Common myeloid progenitor, CD34-positive (primary cell): Measurements from ENCODE around the gene FASN.

ENCODE experiments used
- CTCF ChIA-PET: fragments of 350-600 bp; sonication (Branson Sonifier 250); formaldehyde crosslinking; loops from one replicate; lab custom pipeline; 2021; ENCODE audit warnings: antibody characterized with exemption; lab: Charles Lee
- POLR2A ChIA-PET: fragments of 350-600 bp; sonication (Branson Sonifier 250); formaldehyde crosslinking; loops from one replicate; lab custom pipeline; 2021; ENCODE audit warnings: antibody characterized with exemption; lab: Charles Lee
- DNase-seq, 3 donors: peaks; one replicate each; pipeline versions ENCODE4 v3.0.0 to v3.0.0-alpha.2; 2013
- H3K27ac ChIP-seq, 2 experiments: 1 replicate in 1 of 2; 2 replicates in 1 of 2; pipeline ENCODE4 v1.7.0; 2013; ENCODE audit warnings: inconsistent platforms in 2 of 2, low read length in 2 of 2, mild to moderate bottlenecking in 2 of 2, low read depth in 1 of 2, moderate library complexity in 1 of 2; ENCODE audit not compliant: severe bottlenecking in 2 of 2, insufficient read depth in 1 of 2, poor library complexity in 1 of 2
- H3K27me3 ChIP-seq, 5 experiments: replicated peaks in 2 of 5; 1 replicate in 3 of 5; 2 replicates in 2 of 5; pipeline versions ENCODE4 v1.6.1 to v1.7.0; 2013; ENCODE audit warnings: low read length in 4 of 5, mild to moderate bottlenecking in 2 of 5, moderate library complexity in 2 of 5, inconsistent platforms in 1 of 5; ENCODE audit not compliant: insufficient read depth in 5 of 5, control insufficient read depth in 4 of 5
- H3K36me3 ChIP-seq, 4 experiments: 1 replicate in 2 of 4; 2 replicates in 2 of 4; pipeline versions ENCODE4 v1.6.1 to v1.7.0; 2013; ENCODE audit warnings: low read length in 3 of 4, control low read depth in 1 of 4, mild to moderate bottlenecking in 1 of 4; ENCODE audit not compliant: control insufficient read depth in 4 of 4, insufficient read depth in 4 of 4
- H3K4me1 ChIP-seq, 4 experiments: 1 replicate in 3 of 4; 2 replicates in 1 of 4; pipeline versions ENCODE4 v1.6.1 to v1.7.1; 2013; ENCODE audit warnings: low read length in 3 of 4, mild to moderate bottlenecking in 3 of 4, control low read depth in 1 of 4, inconsistent platforms in 1 of 4, moderate library complexity in 1 of 4; ENCODE audit not compliant: control insufficient read depth in 4 of 4, insufficient read depth in 4 of 4; ENCODE audit errors: control extremely low read depth in 1 of 4
- H3K4me3 ChIP-seq, 7 experiments: 1 replicate in 4 of 7; 2 replicates in 3 of 7; pipeline versions ENCODE4 v1.5.1 to v1.7.0; 2013; ENCODE audit warnings: mild to moderate bottlenecking in 7 of 7, low read length in 6 of 7, moderate library complexity in 6 of 7, inconsistent platforms in 2 of 7, low read depth in 2 of 7, control low read depth in 1 of 7; ENCODE audit not compliant: insufficient read depth in 4 of 7, control insufficient read depth in 1 of 7; ENCODE audit errors: extremely low read depth in 1 of 7
- H3K9me3 ChIP-seq, 5 experiments: 1 replicate in 4 of 5; 2 replicates in 1 of 5; pipeline versions ENCODE4 v1.6.1 to v1.7.1; 2013; ENCODE audit warnings: low read length in 4 of 5, mild to moderate bottlenecking in 2 of 5, inconsistent platforms in 1 of 5, low read depth in 1 of 5, moderate library complexity in 1 of 5; ENCODE audit not compliant: control insufficient read depth in 4 of 5, insufficient read depth in 2 of 5; ENCODE audit errors: control extremely low read depth in 1 of 5
- WGBS: methylation state at CpG from one replicate; pipeline ENCODE4 v1.1.5; 2013; ENCODE audit not compliant: insufficient coverage; 5-methylcytosine and 5-hydroxymethylcytosine counted together

Gene FASN

DNA sequence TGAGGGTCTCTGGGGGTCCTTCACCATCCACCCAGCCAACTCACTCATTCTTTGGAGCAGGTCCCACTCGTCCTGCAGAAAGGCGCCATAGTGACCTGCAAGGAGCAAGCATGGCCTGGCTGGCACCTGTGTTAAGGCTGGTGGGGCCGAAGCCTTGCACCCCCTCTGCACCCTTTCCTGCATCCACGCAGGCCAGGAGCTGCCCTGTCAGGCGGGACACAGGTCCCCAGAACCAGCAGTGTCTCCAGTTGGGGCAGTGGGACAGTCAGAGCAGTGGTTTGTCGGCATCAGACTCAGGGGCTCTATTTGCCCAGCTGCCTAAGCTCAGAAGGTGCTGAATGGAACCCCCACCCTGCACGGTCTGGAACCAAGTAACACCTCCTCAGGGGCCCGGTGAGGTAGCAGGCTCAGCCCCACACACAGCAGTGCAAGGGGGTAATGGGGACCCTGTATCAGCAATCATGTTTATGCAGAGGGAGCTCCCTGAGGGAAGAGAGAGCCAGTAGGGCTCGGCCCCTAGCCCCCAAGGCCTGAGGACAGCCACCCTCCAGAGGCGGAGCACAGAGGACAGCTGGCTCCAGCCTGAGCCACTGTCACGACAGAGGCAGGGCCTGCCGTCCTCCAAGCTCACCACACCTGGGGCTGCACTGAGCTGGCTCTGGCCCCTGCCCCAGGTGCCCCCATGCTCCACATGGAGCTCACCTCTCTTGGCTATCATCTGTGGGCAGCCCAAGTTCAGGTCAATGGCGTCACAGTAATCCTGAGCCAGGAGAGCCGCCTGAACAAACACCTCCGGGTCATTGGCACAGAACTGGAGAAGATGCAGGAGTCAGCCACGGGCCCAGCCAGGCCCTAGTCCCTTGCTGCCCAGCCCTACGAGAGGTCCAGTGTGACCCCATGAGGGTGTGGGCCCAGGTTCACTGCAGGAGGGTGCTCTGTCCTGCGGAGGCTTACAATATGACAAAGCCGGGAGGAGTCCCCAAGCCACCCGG is 34.3 kb downstream of the FASN start:
- peaks cover 0 to 24% (median 16%) of the 10 kb centered on the region in 4 experiments for H3K4me1 ChIP-seq
- H3K27me3 ChIP-seq = no peaks in the 10 kb centered on the region
- peaks cover 7 to 57% (median 38%) of the 10 kb centered on the region in 4 experiments for H3K36me3 ChIP-seq
- no peak for DNase-seq
- H3K4me3 ChIP-seq = peak overlapping the region in 2 of 7 experiments; percentile 11 to 89
- ChIA-PET POLR2A (interaction anchor here (0.5 kb wide), 1 partner anchor 359 kb away, joined by 3 read pairs; no protein-coding TSS in a partner anchor), CTCF (interaction anchor here (0.7 kb wide), 1 partner anchor 31 kb away, joined by 3 read pairs; no protein-coding TSS in a partner anchor)
- no peaks in the 10 kb centered on the region for H3K9me3 ChIP-seq
- WGBS = 96% methylated on average over 19 of the region's 20 CpGs
- no peak overlapping the region for H3K27ac ChIP-seq

- Histone ChIP-seq H3K4me3 (no peak overlapping the region), H3K4me1 (peaks cover 0 to 24% (median 16%) of the 10 kb centered on the region in 4 experiments), H3K27ac (no peak overlapping the region), H3K27me3 (no peaks in the 10 kb centered on the region), H3K36me3 (peaks cover 7 to 64% (median 41%) of the 10 kb centered on the region in 4 experiments), H3K9me3 (no peaks in the 10 kb centered on the region)
- no peak for DNase-seq
- 89% methylated on average over 7 of the region's 9 CpGs for WGBS
- POLR2A ChIA-PET = no interaction called here
- CTCF ChIA-PET = interaction anchor here (1.3 kb wide), 1 partner anchor 25 kb away, joined by 4 read pairs; the partner anchor contains the start of gene DCXR
These were observed 35.1 kb downstream of the FASN start for GRCh38 chr17:82062984-82063368.

GRCh38 chr17:82062076-82062983 is 35.7 kb downstream of the FASN start:
- no peak for DNase-seq

DNA sequence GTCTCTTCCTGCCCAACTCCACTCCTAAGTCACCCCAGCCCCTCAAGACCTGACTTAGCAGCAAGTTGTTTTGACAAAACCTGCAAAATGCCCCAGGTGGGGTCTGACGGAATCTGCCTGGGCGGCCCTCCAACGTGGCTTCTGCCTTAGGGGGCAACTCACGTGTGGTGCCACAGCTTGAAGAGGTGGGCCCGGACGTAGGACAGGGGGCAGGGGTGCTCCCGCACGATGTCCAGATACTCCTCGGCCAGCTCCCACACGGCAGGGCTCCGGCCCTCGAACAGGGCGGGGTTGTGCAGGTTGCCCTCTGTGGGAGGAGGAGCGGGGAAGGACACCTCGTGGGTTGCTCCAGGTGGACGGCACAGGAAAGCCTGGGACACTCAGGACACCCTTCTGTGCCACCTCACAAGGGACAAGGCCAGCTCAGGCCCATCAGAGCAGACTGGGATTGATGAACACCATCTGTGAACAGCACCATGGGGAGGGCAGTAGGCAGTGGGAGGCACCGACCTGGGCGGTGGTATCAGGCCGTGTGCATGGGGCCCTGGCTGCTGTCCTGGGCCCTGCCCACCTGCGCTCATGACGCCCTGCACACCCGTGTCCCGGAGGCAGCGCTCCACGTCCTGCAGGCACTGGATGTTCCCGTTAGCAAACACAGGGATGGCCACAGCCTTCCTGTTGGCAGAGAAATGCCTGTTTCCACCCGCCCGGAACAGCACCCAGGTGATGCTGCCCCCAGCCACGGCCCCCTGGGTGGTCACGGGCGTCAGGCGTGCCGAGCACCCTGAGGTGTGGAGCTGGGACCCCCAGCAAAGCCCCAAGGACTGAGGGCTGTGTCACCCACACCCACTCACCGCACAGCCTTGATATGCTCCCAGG is 36.8 kb downstream of the FASN start:
- H3K4me3 ChIP-seq = no peak overlapping the region
- H3K36me3 ChIP-seq = peaks cover 7 to 81% (median 54%) of the 10 kb centered on the region in 4 experiments
- WGBS = 95% methylated on average over 30 of the region's 34 CpGs
- no peaks in the 10 kb centered on the region for H3K27me3 ChIP-seq
- DNase-seq = no peak
- ChIA-PET POLR2A (interaction anchor here (1.2 kb wide), 1 partner anchor 9 kb away, joined by 3 read pairs; no protein-coding TSS in a partner anchor), CTCF (interaction anchor here (0.6 kb wide), 2 partner anchors 17 to 452 kb away, joined by 3 read pairs; no protein-coding TSS in a partner anchor)
- H3K27ac ChIP-seq = no peak overlapping the region
- H3K4me1 ChIP-seq = peaks cover 0 to 21% (median 14%) of the 10 kb centered on the region in 4 experiments
- H3K9me3 ChIP-seq = no peaks in the 10 kb centered on the region

More at GRCh38 chr17:82062076-82062983, 35.7 kb downstream of the FASN start:
- peaks cover 0 to 24% (median 16%) of the 10 kb centered on the region in 4 experiments for H3K4me1 ChIP-seq
- H3K27me3 ChIP-seq = no peaks in the 10 kb centered on the region
- CTCF ChIA-PET = interaction anchor here (0.6 to 1.3 kb wide), 2 partner anchors 18 to 25 kb away, joined by 3 to 4 read pairs; partner anchors contain the start of gene DCXR
- H3K4me3 ChIP-seq = no peak overlapping the region
- POLR2A ChIA-PET = no interaction called here
- WGBS = 96% methylated on average over 21 of the region's 24 CpGs
- peaks cover 7 to 71% (median 47%) of the 10 kb centered on the region in 4 experiments for H3K36me3 ChIP-seq
- no peak overlapping the region for H3K27ac ChIP-seq
- no peaks in the 10 kb centered on the region for H3K9me3 ChIP-seq

DNA sequence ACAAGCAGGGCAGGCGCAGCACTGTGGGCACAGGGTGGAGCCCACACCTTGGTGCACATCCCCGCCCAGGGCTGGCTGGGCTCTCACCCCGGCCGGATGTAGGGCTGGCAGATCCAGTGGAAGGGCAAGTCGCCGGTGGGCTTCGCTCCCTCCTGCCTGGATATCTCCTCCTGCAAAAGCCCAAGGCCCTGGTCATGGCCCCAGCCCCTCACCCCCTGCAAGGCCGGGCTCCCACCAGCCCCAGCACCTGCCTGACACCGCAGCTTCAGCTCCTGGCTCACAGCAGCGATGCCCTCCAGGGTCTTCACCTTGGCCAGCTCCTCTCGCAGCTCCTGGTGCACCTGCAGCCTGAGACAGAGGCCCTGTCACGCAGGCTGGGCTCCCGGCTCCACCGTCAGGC is 37.4 kb downstream of the FASN start:
- ChIA-PET POLR2A (interaction anchor here (1.2 kb wide), 1 partner anchor 8 kb away, joined by 3 read pairs; no protein-coding TSS in a partner anchor), CTCF (interaction anchor here (0.6 to 1.7 kb wide), 2 partner anchors 10 to 453 kb away, joined by 3 to 5 read pairs; no protein-coding TSS in a partner anchor)
- peaks cover 0 to 16% (median 11%) of the 10 kb centered on the region in 4 experiments for H3K4me1 ChIP-seq
- peaks cover 9 to 88% (median 58%) of the 10 kb centered on the region in 4 experiments for H3K36me3 ChIP-seq
- DNase-seq = no peak
- H3K4me3 ChIP-seq = no peak overlapping the region
- H3K27me3 ChIP-seq = no peaks in the 10 kb centered on the region
- WGBS = 89% methylated on average over 12 of the region's 14 CpGs
- no peak overlapping the region for H3K27ac ChIP-seq
- H3K9me3 ChIP-seq = no peaks in the 10 kb centered on the region

GRCh38 chr17:82060001-82060380 is 38.0 kb downstream of the FASN start:
- Histone ChIP-seq H3K4me3 (no peak overlapping the region), H3K4me1 (peaks cover 0 to 13% (median 9%) of the 10 kb centered on the region in 4 experiments), H3K27me3 (no peaks in the 10 kb centered on the region), H3K27ac (no peak overlapping the region), H3K36me3 (peaks cover 11 to 94% (median 61%) of the 10 kb centered on the region in 4 experiments), H3K9me3 (no peaks in the 10 kb centered on the region)
- ChIA-PET POLR2A (no interaction called here), CTCF (interaction anchor here (1.7 kb wide), 1 partner anchor 10 kb away, joined by 5 read pairs; no protein-coding TSS in a partner anchor)
- 93% methylated on average over 11 of the region's 16 CpGs for whole genome bisulfite sequencing
- DNase-seq = no peak
